Prostate gland (tissue), 1 donor: ENCODE data around the gene TMEM134.
"Not testable (repeated sequence)": the region's sequence is repeated elsewhere in the genome, so short reads cannot be mapped to it uniquely, and the experiment has no call there.

Source experiments
- POLR2A ChIP-seq: fragments of 450-650 bp; IDR thresholded peaks from one replicate; pipeline ENCODE4 v1.6.1; 2016; ENCODE audit warnings: antibody characterized with exemption, mild to moderate bottlenecking
- POLR2AphosphoS5 ChIP-seq: sonication (generic); formaldehyde crosslinking; IDR thresholded peaks from one replicate; pipeline ENCODE4 v1.6.1; 2017; ENCODE audit warnings: antibody characterized with exemption

DNA sequence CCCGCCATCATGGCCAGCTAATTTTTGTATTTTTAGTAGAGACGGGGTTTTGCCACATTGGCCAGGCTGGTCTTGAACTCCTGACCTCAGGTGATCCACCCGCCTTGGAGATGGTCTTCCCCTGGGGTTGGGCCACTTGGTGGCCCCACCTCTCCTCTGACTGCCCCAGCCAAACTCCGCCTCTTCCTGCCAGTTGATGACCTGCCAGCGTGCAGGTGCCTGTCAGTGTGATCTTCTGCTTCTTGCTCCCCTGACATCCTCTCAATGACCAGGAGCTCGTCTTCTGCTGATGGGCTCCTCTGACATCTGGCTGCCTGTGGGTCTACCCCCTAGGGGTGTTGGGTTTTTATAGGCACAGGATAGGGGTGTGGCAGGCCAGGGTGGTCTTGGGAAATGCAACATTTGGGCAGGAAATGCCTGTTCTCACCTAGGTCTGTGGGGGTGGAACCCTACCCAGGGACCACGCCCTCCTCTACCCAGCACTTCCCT is 16.9 kb upstream of the TMEM134 start:
- not testable (repeated sequence) for TF ChIP-seq POLR2A, POLR2AphosphoS5
